SK-N-SH (cell line): ENCODE results near the gene SH3BP5L. TPM values are rescaled to one million over a fixed set of nuclear protein-coding genes. Genes with fewer than 3 reads are reported as not detected.

ENCODE experiments used
- CHD2 ChIP-seq: fragments of 150-350 bp; IDR thresholded peaks from 2 replicates; pipeline ENCODE4 v1.6.1; 2018; ENCODE audit warnings: low read length; ENCODE audit not compliant: partially characterized antibody
- ELF1 ChIP-seq: IDR thresholded peaks from 2 replicates; pipeline ENCODE4 v1.4.0; 2012
- EP300 ChIP-seq, 2 experiments: IDR thresholded peaks; 2 replicates each; pipeline versions ENCODE4 v1.4.0 to v1.6.1; 2012; ENCODE audit warnings: borderline replicate concordance in 1 of 2, low read depth in 1 of 2, low read length in 1 of 2
- GABPA ChIP-seq: IDR thresholded peaks from 2 replicates; pipeline ENCODE4 v1.4.0; 2012; ENCODE audit warnings: low read depth, mild to moderate bottlenecking
- GATA2 ChIP-seq: sonication (generic); formaldehyde crosslinking; IDR thresholded peaks from 2 replicates; pipeline ENCODE4 v1.5.0; 2020; ENCODE audit warnings: mild to moderate bottlenecking, missing genetic modification reagents
- JUND ChIP-seq: IDR thresholded peaks from 2 replicates; pipeline ENCODE4 v1.4.0; 2012
- MEF2A ChIP-seq: IDR thresholded peaks from 2 replicates; pipeline ENCODE4 v1.4.0; 2012; ENCODE audit warnings: low read depth, borderline replicate concordance
- MXI1 ChIP-seq: IDR thresholded peaks from 2 replicates; pipeline ENCODE4 v1.6.1; 2012; ENCODE audit warnings: mild to moderate bottlenecking, low read depth, low read length, improper control_type of control experiment
- SMC3 ChIP-seq: IDR thresholded peaks from 2 replicates; pipeline ENCODE4 v1.6.1; 2012; ENCODE audit warnings: low read depth, low read length, improper control_type of control experiment
- TAF1 ChIP-seq: IDR thresholded peaks from 2 replicates; pipeline ENCODE4 v1.6.1; 2012; ENCODE audit warnings: low read depth, mild to moderate bottlenecking, low read length, moderate library complexity, borderline replicate concordance
- YY1 ChIP-seq: IDR thresholded peaks from 2 replicates; pipeline ENCODE4 v1.4.0; 2012; ENCODE audit warnings: low read depth, mild to moderate bottlenecking
- polyA plus RNA-seq, 3 experiments: library from polyadenylated mRNA; depleted of rRNA; stranded (reverse); fragments of >200 nt; gene quantifications; 2 replicates each; pipeline ENCODE4 v1.2.3, GENCODE V29; 2012
- TF ChIP-seq, protein P1 (sequence below): fragments of 150-350 bp; IDR thresholded peaks from 2 replicates; pipeline ENCODE4 v1.6.1; 2016; ENCODE audit warnings: mild to moderate bottlenecking, low read depth, low read length
- TF ChIP-seq, protein P2 (sequence below): fragments of 150-350 bp; IDR thresholded peaks from 2 replicates; pipeline ENCODE4 v1.6.1; 2017; ENCODE audit warnings: antibody characterized with exemption, low read length, low read depth, borderline replicate concordance
- TF ChIP-seq, protein P3 (sequence below): fragments of 200-600 bp; sonication (generic); IDR thresholded peaks from 2 replicates; pipeline ENCODE4 v1.6.1; 2017; ENCODE audit warnings: antibody characterized with exemption, mild to moderate bottlenecking, moderate library complexity
- TF ChIP-seq, protein P4 (sequence below): IDR thresholded peaks from 2 replicates; pipeline ENCODE4 v1.6.1; 2012; ENCODE audit warnings: mild to moderate bottlenecking, low read depth, low read length, moderate library complexity

SH3BP5L gene
- polyA plus RNA-seq, 1 of the 3 experiments (the other 2 are of a cell fraction), result 32.1 TPM

DNA sequence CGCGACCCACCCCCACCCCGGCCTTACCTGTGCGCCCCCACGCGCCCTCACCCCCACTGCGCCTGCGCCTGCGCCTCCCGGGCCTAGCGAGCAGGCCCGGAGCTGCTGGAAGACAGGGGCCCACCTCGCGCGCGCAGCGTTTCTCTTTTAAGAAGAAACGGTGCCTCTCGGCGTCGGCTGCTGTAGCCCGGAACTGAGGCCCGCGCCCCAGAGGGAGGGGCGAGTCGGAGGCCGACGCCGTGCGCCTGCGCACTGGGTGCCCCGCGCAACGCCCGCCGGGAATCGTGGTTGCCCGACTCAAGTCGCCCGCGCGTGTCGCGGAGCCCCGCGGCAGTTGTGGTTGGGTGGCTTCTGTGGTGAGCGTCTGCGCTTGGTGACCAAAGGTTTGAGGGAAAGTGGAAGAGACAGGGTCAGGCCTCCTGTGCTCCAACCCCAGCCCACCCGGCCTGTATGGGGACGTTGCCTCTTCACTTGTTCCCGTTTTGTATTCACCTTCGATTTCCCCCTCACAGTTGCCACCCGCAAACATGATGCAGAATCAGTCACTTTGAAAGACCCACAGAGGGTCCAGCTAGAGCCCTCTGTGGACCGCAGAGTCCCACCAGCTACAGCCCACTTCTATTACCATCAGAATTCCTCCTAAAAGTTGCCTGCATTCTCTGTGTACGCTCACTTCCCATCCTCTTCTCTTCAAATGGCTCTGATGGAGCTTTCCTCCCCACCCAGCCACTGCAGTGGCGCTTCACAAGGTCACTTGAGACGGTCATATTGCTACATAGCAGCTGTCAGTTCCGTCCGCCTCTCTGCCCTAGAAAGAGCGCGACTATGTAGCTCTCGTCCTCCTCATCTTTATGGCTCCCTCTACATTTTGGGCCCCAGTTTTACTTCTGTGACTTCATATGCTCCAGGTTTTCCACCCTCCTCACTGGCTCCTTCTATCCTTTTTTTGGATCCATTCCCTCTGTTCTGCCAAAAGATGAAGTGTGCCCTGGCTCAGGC, 33.5 kb upstream of the SH3BP5L start, which contains the start of gene ZNF692 (continued):
- TF ChIP-seq, protein P1, sequence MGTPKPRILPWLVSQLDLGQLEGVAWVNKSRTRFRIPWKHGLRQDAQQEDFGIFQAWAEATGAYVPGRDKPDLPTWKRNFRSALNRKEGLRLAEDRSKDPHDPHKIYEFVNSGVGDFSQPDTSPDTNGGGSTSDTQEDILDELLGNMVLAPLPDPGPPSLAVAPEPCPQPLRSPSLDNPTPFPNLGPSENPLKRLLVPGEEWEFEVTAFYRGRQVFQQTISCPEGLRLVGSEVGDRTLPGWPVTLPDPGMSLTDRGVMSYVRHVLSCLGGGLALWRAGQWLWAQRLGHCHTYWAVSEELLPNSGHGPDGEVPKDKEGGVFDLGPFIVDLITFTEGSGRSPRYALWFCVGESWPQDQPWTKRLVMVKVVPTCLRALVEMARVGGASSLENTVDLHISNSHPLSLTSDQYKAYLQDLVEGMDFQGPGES, result no peak
- TF ChIP-seq SMC3 (no peak), ELF1 (peak; percentile 81), TAF1 (peak; percentile 64; the same call in 1 of the 2 replicates), CHD2 (peak; percentile 51), YY1 (no peak), EP300 (IDR thresholded peaks at IDR 0.05; ENCODE audit: borderline replicate concordance in 1 of 2, low read depth in 1 of 2, low read length in 1 of 2) (no peak), JUND (no peak), GABPA (peak; percentile 59), GATA2 (no peak), MXI1 (no peak; the same call in 1 of the 2 replicates), MEF2A (no peak)
- TF ChIP-seq, protein P2, sequence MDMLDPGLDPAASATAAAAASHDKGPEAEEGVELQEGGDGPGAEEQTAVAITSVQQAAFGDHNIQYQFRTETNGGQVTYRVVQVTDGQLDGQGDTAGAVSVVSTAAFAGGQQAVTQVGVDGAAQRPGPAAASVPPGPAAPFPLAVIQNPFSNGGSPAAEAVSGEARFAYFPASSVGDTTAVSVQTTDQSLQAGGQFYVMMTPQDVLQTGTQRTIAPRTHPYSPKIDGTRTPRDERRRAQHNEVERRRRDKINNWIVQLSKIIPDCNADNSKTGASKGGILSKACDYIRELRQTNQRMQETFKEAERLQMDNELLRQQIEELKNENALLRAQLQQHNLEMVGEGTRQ, result no peak
- TF ChIP-seq, protein P3, sequence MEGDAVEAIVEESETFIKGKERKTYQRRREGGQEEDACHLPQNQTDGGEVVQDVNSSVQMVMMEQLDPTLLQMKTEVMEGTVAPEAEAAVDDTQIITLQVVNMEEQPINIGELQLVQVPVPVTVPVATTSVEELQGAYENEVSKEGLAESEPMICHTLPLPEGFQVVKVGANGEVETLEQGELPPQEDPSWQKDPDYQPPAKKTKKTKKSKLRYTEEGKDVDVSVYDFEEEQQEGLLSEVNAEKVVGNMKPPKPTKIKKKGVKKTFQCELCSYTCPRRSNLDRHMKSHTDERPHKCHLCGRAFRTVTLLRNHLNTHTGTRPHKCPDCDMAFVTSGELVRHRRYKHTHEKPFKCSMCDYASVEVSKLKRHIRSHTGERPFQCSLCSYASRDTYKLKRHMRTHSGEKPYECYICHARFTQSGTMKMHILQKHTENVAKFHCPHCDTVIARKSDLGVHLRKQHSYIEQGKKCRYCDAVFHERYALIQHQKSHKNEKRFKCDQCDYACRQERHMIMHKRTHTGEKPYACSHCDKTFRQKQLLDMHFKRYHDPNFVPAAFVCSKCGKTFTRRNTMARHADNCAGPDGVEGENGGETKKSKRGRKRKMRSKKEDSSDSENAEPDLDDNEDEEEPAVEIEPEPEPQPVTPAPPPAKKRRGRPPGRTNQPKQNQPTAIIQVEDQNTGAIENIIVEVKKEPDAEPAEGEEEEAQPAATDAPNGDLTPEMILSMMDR, result no peak
- TF ChIP-seq, protein P4, sequence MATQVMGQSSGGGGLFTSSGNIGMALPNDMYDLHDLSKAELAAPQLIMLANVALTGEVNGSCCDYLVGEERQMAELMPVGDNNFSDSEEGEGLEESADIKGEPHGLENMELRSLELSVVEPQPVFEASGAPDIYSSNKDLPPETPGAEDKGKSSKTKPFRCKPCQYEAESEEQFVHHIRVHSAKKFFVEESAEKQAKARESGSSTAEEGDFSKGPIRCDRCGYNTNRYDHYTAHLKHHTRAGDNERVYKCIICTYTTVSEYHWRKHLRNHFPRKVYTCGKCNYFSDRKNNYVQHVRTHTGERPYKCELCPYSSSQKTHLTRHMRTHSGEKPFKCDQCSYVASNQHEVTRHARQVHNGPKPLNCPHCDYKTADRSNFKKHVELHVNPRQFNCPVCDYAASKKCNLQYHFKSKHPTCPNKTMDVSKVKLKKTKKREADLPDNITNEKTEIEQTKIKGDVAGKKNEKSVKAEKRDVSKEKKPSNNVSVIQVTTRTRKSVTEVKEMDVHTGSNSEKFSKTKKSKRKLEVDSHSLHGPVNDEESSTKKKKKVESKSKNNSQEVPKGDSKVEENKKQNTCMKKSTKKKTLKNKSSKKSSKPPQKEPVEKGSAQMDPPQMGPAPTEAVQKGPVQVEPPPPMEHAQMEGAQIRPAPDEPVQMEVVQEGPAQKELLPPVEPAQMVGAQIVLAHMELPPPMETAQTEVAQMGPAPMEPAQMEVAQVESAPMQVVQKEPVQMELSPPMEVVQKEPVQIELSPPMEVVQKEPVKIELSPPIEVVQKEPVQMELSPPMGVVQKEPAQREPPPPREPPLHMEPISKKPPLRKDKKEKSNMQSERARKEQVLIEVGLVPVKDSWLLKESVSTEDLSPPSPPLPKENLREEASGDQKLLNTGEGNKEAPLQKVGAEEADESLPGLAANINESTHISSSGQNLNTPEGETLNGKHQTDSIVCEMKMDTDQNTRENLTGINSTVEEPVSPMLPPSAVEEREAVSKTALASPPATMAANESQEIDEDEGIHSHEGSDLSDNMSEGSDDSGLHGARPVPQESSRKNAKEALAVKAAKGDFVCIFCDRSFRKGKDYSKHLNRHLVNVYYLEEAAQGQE, result peak; percentile 28; the same call in 1 of the 2 replicates
